Heart left ventricle (tissue), 16 donors: ENCODE measurements around the gene KIAA1671. TPM values are rescaled to one million over a fixed set of nuclear protein-coding genes. Genes with fewer than 3 reads are reported as not detected.
A peak's percentile ranks its signal among the peaks of the same experiment; 100 is the strongest.

Experiments
- ATAC-seq, 4 donors: fragments of 200-7000 bp; cut with Tn5 transposase; one replicate each; pipeline ENCODE4 v1.9.1; 2020 to 2022; ENCODE audit warnings: moderate library complexity in 4 of 4, mild to moderate bottlenecking in 3 of 4, moderate number of reproducible peaks in 1 of 4
- DNase-seq, 5 donors: peaks; one replicate each; pipeline ENCODE4 v3.0.0-alpha.2; 2020
- H3K27ac ChIP-seq, 12 donors: fragments of 200-600 bp; sonication (generic) in 4 of 12; one replicate each; pipeline versions ENCODE4 v1.5.0 to v1.8.0; 2016 to 2022; ENCODE audit warnings: mild to moderate bottlenecking in 2 of 12
- H3K27me3 ChIP-seq, 9 donors: fragments of 200-600 bp; sonication (generic) in 2 of 9; one replicate each; pipeline versions ENCODE4 v1.5.1 to v1.8.0; 2016 to 2022; ENCODE audit warnings: mild to moderate bottlenecking in 3 of 9
- H3K36me3 ChIP-seq, 9 donors: fragments of 200-600 bp; sonication (generic) in 2 of 9; one replicate each; pipeline versions ENCODE4 v1.5.0 to v1.8.0; 2018 to 2022; ENCODE audit warnings: mild to moderate bottlenecking in 2 of 9
- H3K4me1 ChIP-seq, 12 donors: fragments of 200-600 bp; sonication (generic) in 4 of 12; one replicate each; pipeline versions ENCODE4 v1.5.0 to v1.8.0; 2016 to 2022; ENCODE audit warnings: mild to moderate bottlenecking in 3 of 12
- H3K4me3 ChIP-seq, 12 donors: fragments of 200-600 bp; sonication (generic) in 4 of 12; one replicate each; pipeline versions ENCODE4 v1.5.0 to v1.8.0; 2017 to 2022; ENCODE audit warnings: mild to moderate bottlenecking in 9 of 12, moderate library complexity in 4 of 12
- H3K9me3 ChIP-seq, 12 donors: fragments of 200-600 bp; sonication (generic) in 4 of 12; one replicate each; pipeline versions ENCODE4 v1.5.0 to v1.8.0; 2016 to 2022; ENCODE audit warnings: mild to moderate bottlenecking in 1 of 12
- CTCF ChIP-seq, 12 donors: fragments of 200-600 bp; sonication (generic) in 4 of 12; IDR thresholded peaks; one replicate each; pipeline versions ENCODE4 v1.5.0 to v1.8.0; 2018 to 2022; ENCODE audit warnings: antibody characterized with exemption in 12 of 12, mild to moderate bottlenecking in 5 of 12
- POLR2A ChIP-seq, 2 donors: fragments of 450-650 bp; IDR thresholded peaks; one replicate each; pipeline ENCODE4 v1.6.1; 2017; ENCODE audit warnings: antibody characterized with exemption in 2 of 2, mild to moderate bottlenecking in 2 of 2, moderate library complexity in 2 of 2
- WGBS, 4 donors: extraction: QIAGEN DNeasy Blood & Tissue Kit in 2 of 4; methylation state at CpG; one replicate each; pipeline versions ENCODE4 v1.1.5 to v1.1.7; 2013 to 2018; 5-methylcytosine and 5-hydroxymethylcytosine counted together
- intact Hi-C, 10 donors: fragments of 100-400 bp; cut with DNase I; formaldehyde crosslinking; loops; one replicate each; pipeline versions ENCODE4 v1.11.1 to v1.14.2; 2022
- polyA plus RNA-seq, 2 donors: library from polyadenylated mRNA; stranded (reverse); fragments of 200-250 nt; gene quantifications; one replicate each; pipeline ENCODE4 v1.2.3, GENCODE V29; 2013
- total RNA-seq, 9 donors: library from RNA; depleted of rRNA in 2 of 9; stranded (reverse); fragments of >200 nt in 2 of 9; fragmentation: NEBNext Ultra II Directional in 3 of 9; extraction: Animal tissue kit (Norgen Biotek cat#: 25700) in 3 of 9; gene quantifications; one replicate each; pipeline versions ENCODE4 v1.1.0 to v1.2.4, GENCODE V29; 2016 to 2023
- donor health status: ischemic (EF 13 %, LVEDD 7.1; RV severe dilation, severe dysfunction).
- donor health status: healthy with polysubstance abuse.
- donor health status: DM: no; HTN: yes; CAD: no.
- donor health status: DM: no; HTN: no; CAD: no.
- donor health status: ischemic (EF 25% LVEDD 6.9; RV normal size, moderate dysfunction).
- donor health status: ischemic (EF 25% LVEDD 5.7; RV mildly dilated, moderate dysfunction).
- donor health status: healthy.
- donor health status: DM: yes; HTN: yes; CAD: no.
- donor health status: ischemic (EF 35%, LVEDD 5.7; RV mildly dilated, moderate dysfunction).
- donor health status: nonischemic (EF 11% LVEDD 7.7; RV severe dilation, severe dysfunction).
- donor health status: DM: yes; HTN: yes; CAD: no.
- donor health status: PGD.
- donor health status: ischemic (EF 29% LVEDD 5.4; RV normal size, mild dysfunction).
- donor health status: nonischemic (EF 23%, LVEDD 6.1; RV moderate dilation, normal function).

The KIAA1671 gene
- total and polyA plus RNA-seq, 11 donors, result 4.5 to 22.1 (median 13.2) TPM

- intact Hi-C loops, result no loop called here
- WGBS, 4 donors, result 79 to 89% (median 85%) methylated on average over 5 of the region's 5 CpGs
- Histone ChIP-seq H3K4me3 (no peak overlapping the region), H3K36me3 (no peaks in the 10 kb centered on the region), H3K4me1 (peaks cover 0 to 55% (median 14%) of the 10 kb centered on the region in 12 donors), H3K27me3 (no peaks in the 10 kb centered on the region), H3K9me3 (no peaks in the 10 kb centered on the region), H3K27ac (peak overlapping the region in 1 of 12 donors; percentile 20)
- DNase-seq, result no peak
- ATAC-seq, result no peak
- TF ChIP-seq CTCF (IDR thresholded peaks at IDR 0.05) (no peak), POLR2A (IDR thresholded peaks at IDR 0.05) (no peak)
These were observed 184.5 kb downstream of the KIAA1671 start for GRCh38 chr22:25136953-25137576.

DNA sequence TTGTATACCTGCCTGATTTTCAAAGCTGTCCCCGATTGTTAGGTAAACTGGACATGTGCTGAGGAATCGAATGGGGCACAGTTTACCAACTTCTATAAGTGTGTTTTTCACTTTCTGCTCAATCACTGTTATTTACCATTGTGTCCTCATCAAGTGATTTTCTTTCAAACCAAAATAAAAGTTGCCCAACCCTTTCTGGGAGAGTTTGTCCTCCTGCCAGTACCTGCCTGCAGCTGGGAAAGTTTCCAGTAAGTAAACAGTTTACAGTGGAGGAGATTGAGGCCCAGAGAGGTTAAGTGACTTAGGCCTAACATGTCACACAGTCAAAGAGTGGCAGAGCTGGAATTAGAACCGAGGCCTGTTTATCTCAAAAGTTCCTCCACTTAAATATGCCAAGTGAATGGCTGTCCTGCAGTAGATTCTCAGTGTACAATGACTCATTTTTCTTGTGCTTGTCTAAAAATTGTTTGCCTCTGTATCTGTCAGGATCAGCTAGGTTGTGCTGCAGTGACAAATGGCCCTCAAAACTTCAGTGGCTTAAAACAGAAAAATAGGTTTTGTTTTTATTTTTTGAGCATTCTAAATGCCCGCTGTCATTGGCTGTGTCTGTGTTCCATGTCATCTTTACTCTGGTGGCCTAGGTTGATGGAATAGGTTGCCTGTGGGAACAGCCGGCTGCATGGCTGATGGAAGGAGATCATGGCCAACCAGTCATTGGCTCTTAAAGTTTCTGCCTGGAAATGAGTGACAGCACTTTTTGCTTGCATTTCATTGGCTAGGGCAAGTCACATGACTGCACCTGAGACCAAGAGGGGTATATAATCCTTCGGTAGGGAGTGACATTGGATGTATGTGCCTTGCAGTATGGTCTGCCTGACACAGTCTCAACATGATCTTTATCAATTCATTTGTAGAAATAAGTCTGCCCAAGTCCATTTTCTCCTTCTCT lies 185.3 kb downstream of the KIAA1671 start:
- intact Hi-C loops, result no loop called here
- peaks cover 0 to 53% (median 14%) of the 10 kb centered on the region in 12 donors for H3K4me1 ChIP-seq
- 91 to 94% (median 93%) methylated on average over 6 of the region's 6 CpGs for WGBS, 4 donors
- H3K36me3 ChIP-seq, result no peaks in the 10 kb centered on the region
- H3K27ac ChIP-seq, result peak overlapping the region in 1 of 12 donors; percentile 17
- no peak overlapping the region for H3K4me3 ChIP-seq
- DNase-seq, result no peak
- H3K9me3 ChIP-seq, result no peaks in the 10 kb centered on the region
- no peak for ATAC-seq
- TF ChIP-seq CTCF (IDR thresholded peaks at IDR 0.05), result no peak
- no peak for TF ChIP-seq POLR2A (IDR thresholded peaks at IDR 0.05)
- H3K27me3 ChIP-seq, result no peaks in the 10 kb centered on the region

DNA sequence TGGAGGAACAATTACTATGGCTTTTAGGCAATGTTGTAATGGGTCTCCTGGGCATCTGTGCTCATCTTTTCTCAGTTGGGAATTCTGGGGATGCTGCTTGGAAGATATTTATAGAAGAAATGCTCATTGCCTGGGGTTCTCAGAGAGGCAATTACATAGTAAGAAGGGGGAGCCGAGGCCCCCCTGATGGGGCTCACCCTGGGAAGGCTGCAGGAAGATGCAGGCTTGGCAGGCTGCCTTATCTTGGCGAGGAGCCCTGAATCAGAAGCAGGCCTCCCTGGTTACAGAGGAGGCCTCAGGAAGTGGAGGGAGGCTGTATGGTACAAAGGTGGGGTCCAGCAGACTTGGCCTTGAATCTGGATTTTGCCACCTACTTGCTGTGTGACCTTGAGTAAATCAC lies 186.5 kb downstream of the KIAA1671 start:
- intact Hi-C loops, result no loop called here
- WGBS, 4 donors, result 16 to 40% (median 28%) methylated on average over 2 of the region's 2 CpGs
- no peaks in the 10 kb centered on the region for H3K36me3 ChIP-seq
- no peaks in the 10 kb centered on the region for H3K9me3 ChIP-seq
- TF ChIP-seq POLR2A (IDR thresholded peaks at IDR 0.05) (no peak), CTCF (IDR thresholded peaks at IDR 0.05) (no peak)
- H3K4me1 ChIP-seq, result peaks cover 0 to 45% (median 16%) of the 10 kb centered on the region in 12 donors
- no peaks in the 10 kb centered on the region for H3K27me3 ChIP-seq
- H3K27ac ChIP-seq, result peak overlapping the region in 1 of 12 donors; percentile 3
- DNase-seq, result peak; percentile 51 to 75 (median 56)
- H3K4me3 ChIP-seq, result no peak overlapping the region
- ATAC-seq, result peak in 2 of 4 donors; percentile 62 to 68

GRCh38 chr22:25142102-25142501 lies 189.6 kb downstream of the KIAA1671 start:
- no peak overlapping the region for H3K4me3 ChIP-seq
- ATAC-seq, result no peak
- intact Hi-C loops, result no loop called here
- H3K9me3 ChIP-seq, result no peaks in the 10 kb centered on the region
- 72 to 76% (median 73%) methylated on average over 7 of the region's 7 CpGs for WGBS, 4 donors
- H3K4me1 ChIP-seq, result peaks cover 0 to 44% (median 20%) of the 10 kb centered on the region in 12 donors
- DNase-seq, result no peak
- H3K36me3 ChIP-seq, result no peaks in the 10 kb centered on the region
- no peak overlapping the region for H3K27ac ChIP-seq
- TF ChIP-seq POLR2A (IDR thresholded peaks at IDR 0.05) (no peak), CTCF (IDR thresholded peaks at IDR 0.05) (no peak)
- no peaks in the 10 kb centered on the region for H3K27me3 ChIP-seq
